ENCODE results near the gene TMEM175. TPM values are rescaled to one million over a fixed set of nuclear protein-coding genes. Genes with fewer than 3 reads are reported as not detected.

TMEM175 gene
- total and polyA plus RNA-seq, 2 of the 13 experiments (the other 11 are each of a cell fraction or from before 2014, with no cell fraction given), result 5.1 to 9.9 TPM

- TF ChIP-seq, protein P1, sequence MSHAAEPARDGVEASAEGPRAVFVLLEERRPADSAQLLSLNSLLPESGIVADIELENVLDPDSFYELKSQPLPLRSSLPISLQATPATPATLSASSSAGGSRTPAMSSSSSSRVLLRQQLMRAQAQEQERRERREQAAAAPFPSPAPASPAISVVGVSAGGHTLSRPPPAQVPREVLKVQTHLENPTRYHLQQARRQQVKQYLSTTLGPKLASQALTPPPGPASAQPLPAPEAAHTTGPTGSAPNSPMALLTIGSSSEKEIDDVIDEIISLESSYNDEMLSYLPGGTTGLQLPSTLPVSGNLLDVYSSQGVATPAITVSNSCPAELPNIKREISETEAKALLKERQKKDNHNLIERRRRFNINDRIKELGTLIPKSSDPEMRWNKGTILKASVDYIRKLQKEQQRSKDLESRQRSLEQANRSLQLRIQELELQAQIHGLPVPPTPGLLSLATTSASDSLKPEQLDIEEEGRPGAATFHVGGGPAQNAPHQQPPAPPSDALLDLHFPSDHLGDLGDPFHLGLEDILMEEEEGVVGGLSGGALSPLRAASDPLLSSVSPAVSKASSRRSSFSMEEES (CRISPR knock-in tag; IDR thresholded peaks at IDR 0.05), result peak; percentile 70; the same call in 1 of the 2 replicates
- TF ChIP-seq SMYD3 (CRISPR knock-in tag; IDR thresholded peaks at IDR 0.05) (0 out of 2 replicates have a peak, but pooled peaks have one; percentile 64), ZSCAN9 (CRISPR knock-in tag; IDR thresholded peaks at IDR 0.05; ENCODE audit: borderline replicate concordance) (peak; percentile 4; the same call in 1 of the 2 replicates), SIX1 (CRISPR knock-in tag; IDR thresholded peaks at IDR 0.05; ENCODE audit: borderline replicate concordance) (peak; percentile 80; the same call in 1 of the 2 replicates), ZNF543 (CRISPR knock-in tag; IDR thresholded peaks at IDR 0.05) (peak; percentile 75; the same call in 1 of the 2 replicates), PRDM4 (CRISPR knock-in tag; IDR thresholded peaks at IDR 0.05; ENCODE audit: borderline replicate concordance) (no peak), CBFB (CRISPR knock-in tag; IDR thresholded peaks at IDR 0.05) (peak; percentile 11; the same call in 1 of the 2 replicates), PATZ1 (CRISPR knock-in tag; IDR thresholded peaks at IDR 0.05) (peak; percentile 64; the same call in 1 of the 2 replicates), AHR (CRISPR knock-in tag; IDR thresholded peaks at IDR 0.05) (peak; percentile 23; the same call in 1 of the 2 replicates), DMAP1 (CRISPR knock-in tag; IDR thresholded peaks at IDR 0.05) (0 out of 2 replicates have a peak, but pooled peaks have one; percentile 13), BRD4 (CRISPR knock-in tag; IDR thresholded peaks at IDR 0.05) (peak; percentile 58)
- TF ChIP-seq, protein P2, sequence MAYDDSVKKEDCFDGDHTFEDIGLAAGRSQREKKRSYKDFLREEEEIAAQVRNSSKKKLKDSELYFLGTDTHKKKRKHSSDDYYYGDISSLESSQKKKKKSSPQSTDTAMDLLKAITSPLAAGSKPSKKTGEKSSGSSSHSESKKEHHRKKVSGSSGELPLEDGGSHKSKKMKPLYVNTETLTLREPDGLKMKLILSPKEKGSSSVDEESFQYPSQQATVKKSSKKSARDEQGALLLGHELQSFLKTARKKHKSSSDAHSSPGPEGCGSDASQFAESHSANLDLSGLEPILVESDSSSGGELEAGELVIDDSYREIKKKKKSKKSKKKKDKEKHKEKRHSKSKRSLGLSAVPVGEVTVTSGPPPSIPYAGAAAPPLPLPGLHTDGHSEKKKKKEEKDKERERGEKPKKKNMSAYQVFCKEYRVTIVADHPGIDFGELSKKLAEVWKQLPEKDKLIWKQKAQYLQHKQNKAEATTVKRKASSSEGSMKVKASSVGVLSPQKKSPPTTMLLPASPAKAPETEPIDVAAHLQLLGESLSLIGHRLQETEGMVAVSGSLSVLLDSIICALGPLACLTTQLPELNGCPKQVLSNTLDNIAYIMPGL (CRISPR knock-in tag; IDR thresholded peaks at IDR 0.05; ENCODE audit: borderline replicate concordance in 1 of 2, low read depth in 1 of 2), result peak; percentile 21 to 51; a peak in 2 of 4 replicates
- TF ChIP-seq, protein P3, sequence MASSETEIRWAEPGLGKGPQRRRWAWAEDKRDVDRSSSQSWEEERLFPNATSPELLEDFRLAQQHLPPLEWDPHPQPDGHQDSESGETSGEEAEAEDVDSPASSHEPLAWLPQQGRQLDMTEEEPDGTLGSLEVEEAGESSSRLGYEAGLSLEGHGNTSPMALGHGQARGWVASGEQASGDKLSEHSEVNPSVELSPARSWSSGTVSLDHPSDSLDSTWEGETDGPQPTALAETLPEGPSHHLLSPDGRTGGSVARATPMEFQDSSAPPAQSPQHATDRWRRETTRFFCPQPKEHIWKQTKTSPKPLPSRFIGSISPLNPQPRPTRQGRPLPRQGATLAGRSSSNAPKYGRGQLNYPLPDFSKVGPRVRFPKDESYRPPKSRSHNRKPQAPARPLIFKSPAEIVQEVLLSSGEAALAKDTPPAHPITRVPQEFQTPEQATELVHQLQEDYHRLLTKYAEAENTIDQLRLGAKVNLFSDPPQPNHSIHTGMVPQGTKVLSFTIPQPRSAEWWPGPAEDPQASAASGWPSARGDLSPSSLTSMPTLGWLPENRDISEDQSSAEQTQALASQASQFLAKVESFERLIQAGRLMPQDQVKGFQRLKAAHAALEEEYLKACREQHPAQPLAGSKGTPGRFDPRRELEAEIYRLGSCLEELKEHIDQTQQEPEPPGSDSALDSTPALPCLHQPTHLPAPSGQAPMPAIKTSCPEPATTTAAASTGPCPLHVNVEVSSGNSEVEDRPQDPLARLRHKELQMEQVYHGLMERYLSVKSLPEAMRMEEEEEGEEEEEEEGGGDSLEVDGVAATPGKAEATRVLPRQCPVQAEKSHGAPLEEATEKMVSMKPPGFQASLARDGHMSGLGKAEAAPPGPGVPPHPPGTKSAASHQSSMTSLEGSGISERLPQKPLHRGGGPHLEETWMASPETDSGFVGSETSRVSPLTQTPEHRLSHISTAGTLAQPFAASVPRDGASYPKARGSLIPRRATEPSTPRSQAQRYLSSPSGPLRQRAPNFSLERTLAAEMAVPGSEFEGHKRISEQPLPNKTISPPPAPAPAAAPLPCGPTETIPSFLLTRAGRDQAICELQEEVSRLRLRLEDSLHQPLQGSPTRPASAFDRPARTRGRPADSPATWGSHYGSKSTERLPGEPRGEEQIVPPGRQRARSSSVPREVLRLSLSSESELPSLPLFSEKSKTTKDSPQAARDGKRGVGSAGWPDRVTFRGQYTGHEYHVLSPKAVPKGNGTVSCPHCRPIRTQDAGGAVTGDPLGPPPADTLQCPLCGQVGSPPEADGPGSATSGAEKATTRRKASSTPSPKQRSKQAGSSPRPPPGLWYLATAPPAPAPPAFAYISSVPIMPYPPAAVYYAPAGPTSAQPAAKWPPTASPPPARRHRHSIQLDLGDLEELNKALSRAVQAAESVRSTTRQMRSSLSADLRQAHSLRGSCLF (CRISPR knock-in tag; IDR thresholded peaks at IDR 0.05; ENCODE audit: borderline replicate concordance), result no peak
Observed at GRCh38 chr4:993111-994029, 61.1 kb downstream of the TMEM175 start, which contains the start of gene SLC26A1 (continued).

Measured in HepG2 (cell line).